DOHH2 (cell line): ENCODE results near the gene PHLDB2.

Experiments
- CTCF ChIP-seq: fragments of 200-600 bp; sonication (generic); IDR thresholded peaks from one replicate; pipeline ENCODE4 v1.5.1; 2014; ENCODE audit warnings: antibody characterized with exemption, mild to moderate bottlenecking, low read depth, low read length; ENCODE audit not compliant: poor library complexity, severe bottlenecking
- EZH2phosphoT487 ChIP-seq: fragments of 200-600 bp; sonication (generic); IDR thresholded peaks from 2 replicates; pipeline ENCODE4 v1.6.1; 2017; ENCODE audit warnings: borderline replicate concordance, mild to moderate bottlenecking, antibody characterized with exemption, low read length, moderate library complexity, mixed read lengths

GRCh38 chr3:111913163-111913763, 54.2 kb downstream of the PHLDB2 start:
- no peak for TF ChIP-seq CTCF
- no peak for TF ChIP-seq EZH2phosphoT487
